ENCODE data around the gene SPEN. TPM values are rescaled to one million over a fixed set of nuclear protein-coding genes. Genes with fewer than 3 reads are reported as not detected.

Gene SPEN
- total RNA-seq, 1 donor from 2014 or later = 35.0 TPM

GRCh38 chr1:15899266-15899665, 51.8 kb downstream of the SPEN start:
- Mint-ChIP-seq H3K36me3 (ENCODE audit: low read depth, unreplicated experiment) (peaks cover 6% of the 10 kb centered on the region), H3K27ac (ENCODE audit: unreplicated experiment) (no peak overlapping the region)

GRCh38 chr1:15900662-15901279, 53.3 kb downstream of the SPEN start:
- H3K4me1 ChIP-seq (ENCODE audit: insufficient read depth, low read length) = peaks cover 7% of the 10 kb centered on the region

More at GRCh38 chr1:15899266-15899665, 51.8 kb downstream of the SPEN start:
- DNase-seq (ENCODE audit: low read depth) = no peak
- Histone ChIP-seq H3K79me2 (ENCODE audit: insufficient read depth, low read length) (peaks cover 100% of the 10 kb centered on the region), H3K4me2 (ENCODE audit: low read length) (no peak overlapping the region), H2AFZ (ENCODE audit: low read depth, low read length) (no peak overlapping the region), H4K20me1 (ENCODE audit: insufficient read depth, low read length) (peaks cover 34% of the 10 kb centered on the region), H3K4me1 (ENCODE audit: insufficient read depth, low read length) (peaks cover 7% of the 10 kb centered on the region), H3K36me3 (ENCODE audit: insufficient read depth, low read length) (no peaks in the 10 kb centered on the region), H3K9ac (ENCODE audit: low read length) (no peak overlapping the region), H3K27me3 (ENCODE audit: insufficient read depth, low read length) (no peaks in the 10 kb centered on the region), H3K9me3 (ENCODE audit: insufficient read depth, low read depth, low read length) (no peaks in the 10 kb centered on the region), H3K4me3 (ENCODE audit: insufficient read depth, low read depth, low read length) (no peak overlapping the region), H3K27ac (ENCODE audit: low read depth, low read length) (no peak overlapping the region)
- peaks cover 9% of the 10 kb centered on the region for H3K4me1 Mint-ChIP-seq (ENCODE audit: low read depth, unreplicated experiment)
- TF ChIP-seq CTCF (IDR thresholded peaks at IDR 0.05; ENCODE audit: insufficient read depth, low read depth, low read length) = no peak
- no peak for TF ChIP-seq EZH2 (IDR thresholded peaks at IDR 0.05; ENCODE audit: insufficient read depth, low read length)
- no peaks in the 10 kb centered on the region for H3K9me3 Mint-ChIP-seq (ENCODE audit: unreplicated experiment)
- H3K4me3 Mint-ChIP-seq (ENCODE audit: unreplicated experiment) = no peak overlapping the region
- no peaks in the 10 kb centered on the region for H3K27me3 Mint-ChIP-seq (ENCODE audit: low read depth, unreplicated experiment)
- FAIRE-seq = no peak

More at GRCh38 chr1:15900662-15901279, 53.3 kb downstream of the SPEN start:
- H3K9me3 ChIP-seq (ENCODE audit: insufficient read depth, low read depth, low read length) = no peaks in the 10 kb centered on the region
- H2AFZ ChIP-seq (ENCODE audit: low read depth, low read length) = no peak overlapping the region
- Mint-ChIP-seq H3K9me3 (ENCODE audit: unreplicated experiment) (no peaks in the 10 kb centered on the region), H3K36me3 (ENCODE audit: low read depth, unreplicated experiment) (peaks cover 6% of the 10 kb centered on the region), H3K27me3 (ENCODE audit: low read depth, unreplicated experiment) (no peaks in the 10 kb centered on the region), H3K27ac (ENCODE audit: unreplicated experiment) (peak overlapping the region; percentile 31), H3K4me1 (ENCODE audit: low read depth, unreplicated experiment) (peaks cover 8% of the 10 kb centered on the region), H3K4me3 (ENCODE audit: unreplicated experiment) (no peak overlapping the region)
- peaks cover 99% of the 10 kb centered on the region for H3K79me2 ChIP-seq (ENCODE audit: insufficient read depth, low read length)
- no peak overlapping the region for H3K4me2 ChIP-seq (ENCODE audit: low read length)
- no peaks in the 10 kb centered on the region for H3K27me3 ChIP-seq (ENCODE audit: insufficient read depth, low read length)
- no peak for TF ChIP-seq EZH2 (IDR thresholded peaks at IDR 0.05; ENCODE audit: insufficient read depth, low read length)
- no peak for TF ChIP-seq CTCF (IDR thresholded peaks at IDR 0.05; ENCODE audit: insufficient read depth, low read depth, low read length)
- no peaks in the 10 kb centered on the region for H3K36me3 ChIP-seq (ENCODE audit: insufficient read depth, low read length)
- FAIRE-seq (no peak), DNase-seq (ENCODE audit: low read depth) (no peak)
- H3K27ac ChIP-seq (ENCODE audit: low read depth, low read length) = no peak overlapping the region
- no peak overlapping the region for H3K9ac ChIP-seq (ENCODE audit: low read length)
- H4K20me1 ChIP-seq (ENCODE audit: insufficient read depth, low read length) = peaks cover 34% of the 10 kb centered on the region
- no peak overlapping the region for H3K4me3 ChIP-seq (ENCODE audit: insufficient read depth, low read depth, low read length)

All from astrocyte (in vitro differentiated cells and primary cell).